HPDE6-E6E7 (cell line): ENCODE data around the gene IST1.
"Not testable (repeated sequence)": the region's sequence is repeated elsewhere in the genome, so short reads cannot be mapped to it uniquely, and the experiment has no call there.

Experiments
- DNase-seq: peaks from one replicate; pipeline ENCODE4 v3.0.0; 2011; ENCODE audit warnings: missing footprints; ENCODE audit errors: extremely low spot score

Gene IST1

DNA sequence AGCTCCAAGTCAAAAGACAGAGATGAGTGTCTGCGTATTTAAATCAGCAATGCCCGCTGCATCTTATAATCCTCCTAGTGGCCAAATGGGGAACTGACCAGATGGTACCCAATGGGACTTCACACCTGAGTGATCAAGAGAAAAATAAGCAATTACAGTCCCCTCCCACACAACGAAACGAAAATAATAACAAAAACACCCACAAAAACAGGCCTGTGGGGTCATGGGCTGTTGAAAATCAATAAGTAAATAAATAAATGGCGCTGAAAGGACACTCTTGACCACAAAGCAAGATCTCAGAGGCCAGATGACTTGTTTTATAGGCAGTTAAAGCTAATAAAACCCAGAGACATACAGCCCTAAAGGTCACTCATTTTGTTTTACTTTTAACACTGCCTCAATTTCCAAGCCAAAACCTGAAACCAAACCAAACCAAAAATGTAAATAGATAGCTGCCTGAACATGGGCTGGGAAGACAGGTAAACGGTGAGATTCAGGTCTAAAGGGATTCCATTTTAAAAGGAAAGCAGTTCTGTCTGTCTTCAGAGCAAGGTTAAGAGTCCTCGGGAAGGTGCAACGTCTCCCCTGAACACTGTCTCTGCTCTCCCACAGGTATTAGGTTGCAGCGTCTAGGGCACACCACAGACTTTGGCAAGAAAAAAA, 12.7 kb upstream of the IST1 start:
- peak; percentile 87 for DNase-seq

DNA sequence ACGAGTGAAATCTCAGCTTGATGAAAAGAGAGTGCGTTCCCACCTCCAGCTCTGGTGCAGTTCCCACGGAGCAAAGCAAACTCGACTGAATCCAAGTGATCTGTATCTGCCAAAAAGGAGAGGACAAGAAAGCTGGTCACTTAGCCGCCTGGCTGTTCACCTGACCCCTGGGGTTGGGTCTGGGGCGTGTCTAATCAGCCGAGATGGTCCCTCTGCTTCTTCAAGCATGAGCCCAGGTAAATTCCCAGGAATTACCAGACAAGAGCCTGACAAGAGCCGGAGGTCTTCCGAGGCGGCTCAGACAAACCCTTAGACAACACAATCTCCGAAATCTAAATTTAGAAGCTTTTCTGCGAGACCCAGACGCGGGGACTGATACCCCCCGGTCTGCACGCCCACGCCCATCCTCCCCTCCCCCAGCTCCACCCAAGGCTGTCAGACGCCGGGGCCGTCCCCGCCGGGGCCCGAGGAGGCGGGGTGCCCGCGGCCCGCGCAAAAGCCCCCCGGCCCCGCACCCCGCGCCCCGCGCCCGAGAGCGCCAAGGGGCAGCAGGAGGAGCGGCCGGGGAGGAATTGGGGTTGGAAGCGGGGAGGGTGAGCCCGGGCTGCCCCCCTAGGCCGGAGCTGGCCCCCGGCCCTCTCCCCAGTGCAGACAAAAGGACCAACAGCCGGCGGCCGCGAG, 12.0 kb upstream of the IST1 start:
- DNase-seq: peak; percentile 35

DNA sequence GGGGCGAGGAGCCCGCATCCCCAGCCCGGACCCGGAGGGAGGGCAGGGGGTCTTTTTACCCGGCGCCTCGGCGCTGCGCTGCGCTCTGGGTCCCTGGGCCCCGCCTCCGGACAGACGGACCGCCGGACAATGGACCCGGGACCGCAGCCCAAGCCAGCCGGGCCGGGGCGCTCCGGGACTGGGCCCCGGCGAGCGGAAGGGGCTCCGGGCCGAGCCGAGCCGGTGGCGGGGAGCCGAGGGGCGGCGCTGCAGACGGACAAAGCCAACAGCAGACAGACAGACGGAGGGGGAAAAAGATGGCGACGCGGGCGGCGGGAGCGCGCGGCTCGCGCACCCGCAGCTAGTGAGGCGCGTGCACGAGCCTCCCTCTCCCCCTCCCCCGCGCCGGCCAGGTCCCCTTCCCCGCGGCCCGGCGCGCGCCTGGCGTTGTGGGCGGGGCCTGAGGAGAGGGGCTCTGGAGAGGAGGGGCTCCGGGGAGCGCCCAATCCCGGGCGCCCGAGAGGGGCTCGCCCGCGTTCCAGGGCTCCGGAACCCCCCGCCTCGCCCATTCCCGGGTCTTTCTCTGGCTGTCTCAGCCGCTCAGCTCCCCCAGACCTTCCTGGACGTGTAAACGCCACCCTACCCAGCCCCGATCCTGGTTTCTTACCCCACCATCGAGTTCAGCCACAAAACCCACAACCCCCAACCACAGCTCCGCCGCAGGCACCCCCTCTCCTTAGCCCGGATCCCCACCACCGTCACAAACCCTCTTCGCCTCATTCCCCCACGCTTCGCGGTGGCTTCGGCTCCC, 11.3 kb upstream of the IST1 start, which contains the start of gene ZNF821:
Gene ZNF821, minus strand, starts transcription at position 334 of the 790 bp plus-strand sequence. CDS start 4,236 bp downstream, outside the sequence.
- DNase-seq: peak; percentile 67

DNA sequence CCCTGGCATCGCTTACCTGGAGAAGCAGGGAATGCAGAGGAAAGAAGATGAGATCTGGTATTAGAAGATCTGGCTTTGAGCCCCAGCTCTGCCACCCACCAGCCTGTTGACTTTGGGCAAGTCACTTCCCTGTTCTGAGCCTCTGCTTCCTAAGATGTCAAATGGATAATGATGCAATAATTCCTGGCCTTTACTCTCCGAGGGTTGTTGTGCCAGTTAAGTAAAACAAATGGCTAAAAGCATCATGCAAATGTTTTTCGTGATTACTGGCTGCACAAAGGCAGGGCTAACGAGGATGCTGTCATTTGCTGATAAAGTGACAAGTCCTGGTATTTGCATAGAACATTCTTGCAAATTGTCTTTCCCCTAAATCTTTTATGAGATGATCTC, 10.1 kb upstream of the IST1 start:
- DNase-seq: no peak

DNA sequence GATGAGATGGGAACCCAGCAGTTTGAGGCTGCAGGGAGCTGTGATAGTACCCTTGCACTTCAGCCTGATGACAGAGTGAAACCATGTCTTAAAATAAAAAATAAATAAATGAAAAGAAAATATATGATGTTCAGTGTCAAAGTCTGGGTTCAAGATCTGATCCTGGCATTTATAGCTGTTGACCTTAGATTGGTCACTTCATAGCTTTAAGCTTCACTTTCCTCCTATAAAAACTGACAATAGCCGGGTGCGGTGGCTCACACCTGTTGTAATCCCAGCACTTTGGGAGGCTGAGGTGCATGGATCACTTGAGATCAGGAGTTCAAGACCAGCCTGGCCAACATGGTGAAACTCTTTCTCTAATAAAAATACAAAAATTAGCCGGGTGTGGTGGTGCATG, 6.2 kb upstream of the IST1 start:
- DNase-seq: no peak

DNA sequence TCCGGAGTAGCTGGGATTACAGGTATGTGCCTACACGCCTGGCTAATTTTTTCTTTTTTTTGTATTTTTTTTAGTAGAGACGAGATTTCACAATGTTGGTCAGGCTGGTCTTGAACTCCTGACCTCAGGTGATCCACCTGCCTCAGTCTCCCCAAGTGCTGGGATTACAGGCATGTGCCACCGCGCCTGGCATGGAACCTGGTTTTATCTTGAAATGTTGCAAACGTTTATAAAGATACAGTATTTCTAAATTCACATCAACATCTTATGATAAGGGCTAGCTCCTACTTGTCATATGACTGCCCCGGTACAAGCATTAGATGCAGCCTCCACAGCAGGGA, 1.5 kb upstream of the IST1 start:
- DNase-seq: peak; percentile 34

DNA sequence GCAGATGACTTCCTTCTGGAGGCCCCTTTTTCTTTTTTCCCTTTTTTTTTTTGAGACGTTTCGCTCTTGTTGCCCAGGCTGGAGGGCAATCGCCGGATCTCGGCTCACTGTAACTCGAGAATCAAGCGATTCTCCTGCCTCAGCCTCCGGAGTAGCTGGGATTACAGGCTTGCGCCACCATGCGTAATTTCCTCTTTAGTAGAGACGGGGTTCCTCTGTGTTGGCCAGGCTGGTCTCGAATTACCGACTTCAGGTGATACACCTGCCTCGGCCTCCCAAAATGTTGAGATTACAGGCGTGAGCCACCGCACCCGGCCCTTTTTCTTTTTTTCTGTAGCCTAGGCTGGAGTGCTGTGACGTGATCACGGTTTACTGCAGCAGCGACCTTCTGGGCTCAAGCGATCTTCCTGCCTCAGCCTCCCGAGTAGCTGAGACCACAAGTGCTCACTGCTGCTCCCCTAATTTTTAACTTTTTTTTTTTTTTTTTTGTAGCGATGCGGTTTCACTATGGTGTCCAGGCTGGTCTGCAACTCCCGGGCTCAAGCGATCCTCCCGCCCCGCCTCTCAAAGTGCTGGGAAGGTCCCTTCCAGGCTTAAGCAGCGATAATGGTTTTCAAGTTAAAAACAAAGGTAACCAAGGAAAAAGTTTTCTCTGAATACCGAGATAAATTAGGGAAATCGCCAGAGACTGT, 956 bp upstream of the IST1 start:
- DNase-seq: no peak

DNA sequence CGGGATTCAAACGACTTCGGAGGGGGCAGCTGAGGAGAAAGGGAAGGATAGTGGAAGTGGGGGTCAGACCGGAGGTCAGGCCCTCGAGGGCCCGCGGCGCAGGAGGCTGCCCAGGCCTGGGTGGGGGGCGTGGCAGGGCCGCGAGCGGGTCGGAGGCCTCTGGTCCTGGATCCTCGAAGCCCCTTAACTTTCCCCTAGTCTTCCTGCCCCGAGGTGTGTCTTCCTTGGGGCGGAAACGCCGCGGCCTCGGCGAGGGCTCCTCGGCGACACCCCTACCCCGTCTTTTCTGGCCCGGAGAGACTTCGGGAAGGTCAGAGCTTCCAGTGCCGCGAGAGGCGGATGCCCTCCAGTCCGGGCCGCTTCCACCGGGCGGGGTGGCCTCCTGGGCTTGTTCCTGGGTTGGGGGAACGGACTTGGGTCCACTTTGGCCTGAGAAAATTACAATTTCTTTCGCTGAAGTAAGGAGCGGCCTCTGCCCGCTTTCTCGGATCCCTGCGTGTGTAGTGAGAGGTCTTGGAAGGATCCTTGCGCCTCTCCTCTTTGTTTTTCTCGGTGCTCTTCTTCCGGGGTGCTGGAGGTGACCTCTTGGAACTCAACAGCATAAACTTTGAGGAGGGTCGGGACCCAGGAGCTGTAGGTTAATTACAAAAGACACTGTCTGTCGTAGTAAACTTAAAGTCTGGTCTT, 491 bp downstream of the IST1 start:
- peak; percentile 49 for DNase-seq

DNA sequence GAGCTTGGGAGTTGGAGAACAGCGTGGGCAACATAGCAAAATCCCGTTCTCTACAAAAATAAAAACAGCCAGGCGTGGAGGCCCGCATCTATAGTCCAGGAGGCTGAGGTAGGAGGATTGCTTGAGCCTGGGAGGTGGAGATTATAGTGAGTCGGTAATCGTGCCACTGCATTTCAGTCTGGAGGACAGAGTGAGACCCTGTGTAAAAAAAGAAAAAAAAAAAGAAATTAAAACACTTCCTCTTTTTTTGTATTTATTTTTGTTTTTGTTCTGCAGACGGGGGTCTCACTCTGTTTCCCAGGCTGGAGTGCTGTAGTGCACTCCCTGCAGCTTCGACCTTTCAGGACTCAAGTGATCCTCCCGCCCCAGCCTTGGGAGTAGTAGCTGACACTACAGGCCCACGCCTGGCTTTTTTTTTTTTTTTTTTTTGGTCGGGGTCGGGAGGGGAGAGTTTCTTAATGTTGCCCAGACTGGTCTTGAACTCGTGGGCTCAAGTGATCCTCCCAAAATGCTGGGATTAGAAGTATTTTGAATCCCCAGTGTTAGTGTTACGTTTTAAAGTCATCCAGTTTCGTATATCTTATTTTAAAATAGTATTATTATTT, 1.5 kb downstream of the IST1 start:
- DNase-seq: no peak

DNA sequence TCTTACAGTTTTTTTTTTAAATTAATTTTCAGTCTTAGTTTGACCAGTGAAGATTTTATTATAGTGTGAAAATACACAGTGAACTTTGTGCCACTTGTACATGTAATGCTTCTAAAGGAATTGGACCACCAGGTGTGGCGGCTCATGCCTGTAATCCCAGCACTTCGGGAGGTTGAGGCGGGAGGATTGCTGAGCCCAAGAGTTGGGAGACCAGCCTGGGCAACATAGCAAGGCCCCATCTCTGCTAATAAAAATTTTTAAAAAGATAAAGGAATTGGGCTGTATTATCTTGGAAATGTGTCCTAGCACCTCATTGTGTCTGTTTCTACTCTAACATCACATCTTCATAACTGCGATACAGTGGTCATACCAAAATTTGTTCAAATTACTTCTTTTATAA, 3.8 kb downstream of the IST1 start:
- DNase-seq: no peak

DNA sequence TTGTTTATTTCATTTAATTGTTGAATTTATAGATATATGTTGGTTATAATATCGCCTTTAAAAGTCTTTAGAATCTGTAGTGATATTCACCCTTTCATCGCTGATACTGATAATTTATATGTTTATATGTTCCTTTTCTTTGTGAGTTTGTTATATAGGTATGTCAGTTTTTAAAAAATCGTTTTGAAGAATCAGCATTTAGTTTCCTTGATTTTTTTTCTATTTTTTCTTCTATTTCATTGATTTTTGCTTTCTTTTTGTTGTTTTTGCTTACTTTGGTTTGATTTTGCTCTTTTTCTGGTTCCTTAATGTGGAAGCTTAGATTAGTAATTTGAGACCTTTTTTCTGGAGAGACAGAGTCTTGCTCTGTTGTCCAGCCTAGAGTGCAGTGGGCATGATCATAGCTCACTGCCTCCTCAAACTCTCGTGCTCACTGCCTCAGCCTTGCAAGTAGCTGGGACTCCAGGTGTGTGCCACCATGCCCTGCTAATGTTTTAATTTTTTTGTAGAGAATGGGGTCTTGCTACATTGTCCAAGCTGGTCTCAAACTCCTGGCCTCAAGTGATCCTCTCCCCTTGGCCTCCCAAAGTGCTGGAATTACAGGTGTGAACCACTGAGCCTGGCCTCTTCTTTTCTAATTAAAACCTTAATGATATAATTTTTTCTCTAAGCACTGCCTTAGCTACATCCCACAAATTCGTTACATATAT, 7.5 kb downstream of the IST1 start:
- DNase-seq: no peak

DNA sequence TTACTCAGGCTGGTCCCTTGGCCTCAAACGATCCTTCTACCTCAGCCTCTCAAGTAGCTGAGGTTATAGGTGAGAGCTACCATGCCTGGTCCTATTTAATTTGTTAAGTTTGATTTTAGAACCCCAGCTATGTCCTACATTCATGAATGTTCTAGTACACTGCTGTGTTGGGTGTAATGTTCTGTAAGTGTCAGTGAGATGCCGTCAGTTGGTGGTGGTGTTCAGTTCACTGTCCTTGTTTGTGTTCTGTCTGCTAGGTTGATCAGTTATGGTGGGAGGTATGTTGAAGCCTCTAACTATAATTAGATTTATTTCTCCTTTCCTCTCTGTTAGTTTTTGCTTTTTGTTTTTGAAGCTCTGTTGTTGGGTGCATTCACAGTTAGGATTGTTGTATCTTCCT, 8.3 kb downstream of the IST1 start:
- DNase-seq: no peak

DNA sequence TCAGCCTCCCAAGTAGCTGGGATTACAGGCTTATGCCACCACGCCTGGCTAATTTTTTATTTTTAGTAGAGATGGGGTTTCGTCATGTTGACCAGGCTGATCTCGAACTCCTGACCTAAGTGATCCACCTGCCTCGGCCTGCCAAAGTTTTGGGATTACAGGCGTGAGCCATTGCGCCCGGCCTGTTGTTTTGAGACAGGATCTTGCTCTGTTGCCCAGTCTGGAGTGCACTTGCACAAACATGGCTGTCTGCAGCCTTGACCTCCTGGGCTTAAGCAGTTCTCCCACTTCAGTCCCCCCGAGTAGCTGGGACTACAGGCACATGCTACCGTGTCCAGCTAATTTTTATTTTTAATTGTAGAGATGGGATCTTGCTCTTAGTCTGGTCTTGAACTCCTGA, 8.9 kb downstream of the IST1 start:
- DNase-seq: no peak

DNA sequence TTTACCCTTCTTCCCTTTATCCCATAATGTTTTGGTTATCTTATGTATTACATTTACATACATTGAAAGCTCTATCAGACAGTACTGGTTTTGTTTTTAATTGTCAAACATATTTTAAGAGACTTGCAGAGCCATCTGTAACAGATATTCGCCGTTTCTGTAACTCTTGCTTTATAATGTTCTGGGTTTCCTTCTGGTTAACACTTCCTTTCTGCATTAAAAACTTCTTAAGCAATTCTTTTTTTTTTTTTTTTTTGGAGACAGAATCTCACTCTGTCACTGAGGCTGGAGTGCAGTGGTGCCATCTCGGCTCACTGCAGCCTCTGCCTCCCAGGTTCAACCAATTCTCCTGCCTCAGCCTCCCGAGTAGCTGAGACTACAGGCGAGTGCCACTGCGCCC, 10.4 kb downstream of the IST1 start:
- DNase-seq: not testable (repeated sequence)

DNA sequence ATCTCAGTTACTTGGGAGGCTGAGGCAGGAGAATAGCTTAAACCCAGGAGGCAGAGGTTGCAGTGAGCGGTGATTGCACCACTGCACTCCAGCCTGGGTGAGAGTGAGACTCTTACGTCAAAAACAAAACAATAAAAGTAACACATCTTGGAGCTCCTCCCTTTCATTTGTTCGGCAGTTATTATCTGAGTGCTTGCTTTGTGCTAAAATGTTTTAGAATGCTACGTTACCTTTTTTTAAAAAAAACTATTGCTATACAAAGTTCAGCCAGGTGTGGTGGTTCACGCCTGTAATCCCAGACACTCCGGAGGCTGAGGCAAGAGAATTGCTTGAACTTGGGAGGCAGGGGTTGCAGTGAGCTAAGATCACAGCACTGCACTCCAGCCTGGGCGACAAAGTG, 15.8 kb downstream of the IST1 start:
- no peak for DNase-seq

DNA sequence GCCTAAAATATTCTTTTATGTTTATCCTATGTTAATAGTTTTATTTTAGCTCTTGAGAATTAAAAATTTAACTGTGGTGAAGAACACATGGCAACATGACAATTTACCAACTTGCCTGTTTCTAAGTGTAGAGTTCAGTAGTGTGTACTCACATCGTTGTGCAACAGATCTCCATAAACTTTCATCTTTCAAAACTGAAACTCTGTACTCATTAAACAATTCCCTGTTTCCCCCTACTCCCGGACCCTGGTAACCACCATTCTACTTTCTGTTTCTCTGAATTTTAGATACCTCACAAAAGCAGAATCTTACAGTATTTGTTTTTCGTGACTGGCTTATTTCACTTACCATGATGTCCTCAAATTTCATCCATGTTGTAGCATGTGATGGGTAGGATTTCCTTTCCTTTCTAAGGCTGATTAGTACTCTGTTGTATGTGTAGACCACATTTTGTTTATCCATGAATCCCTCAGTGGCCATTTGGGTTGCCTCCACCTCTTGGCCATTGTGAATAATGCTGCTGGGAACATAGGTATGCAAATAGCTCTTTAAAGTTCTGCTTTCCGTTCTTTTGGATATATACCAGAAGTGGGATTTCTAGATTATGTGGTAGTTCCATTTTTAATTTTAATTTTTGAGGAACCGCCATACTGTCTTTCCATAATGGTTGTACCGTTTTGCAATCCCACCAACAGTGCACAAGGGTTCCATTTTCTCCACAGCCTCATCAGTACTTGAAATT, 17.4 kb downstream of the IST1 start:
- no peak for DNase-seq

DNA sequence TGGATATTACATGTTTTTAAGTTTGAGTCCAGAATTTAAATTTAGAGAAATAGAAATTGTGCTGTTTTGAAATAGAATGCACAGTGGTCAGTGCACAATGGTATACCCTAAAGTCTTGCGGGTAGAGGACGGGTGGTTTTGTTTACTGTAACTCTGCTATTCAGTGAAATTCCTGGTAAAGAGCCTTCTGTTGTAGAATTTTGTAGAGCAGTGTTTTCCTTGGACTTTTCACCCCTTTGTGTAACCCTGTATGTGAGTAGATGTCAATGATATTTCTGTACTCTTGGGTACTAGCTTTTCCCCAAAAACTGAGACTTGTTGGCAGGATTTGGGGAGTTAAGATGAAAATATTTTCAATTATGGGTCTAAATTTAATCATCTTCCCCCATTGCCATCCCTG, 19.5 kb downstream of the IST1 start:
- DNase-seq: no peak

DNA sequence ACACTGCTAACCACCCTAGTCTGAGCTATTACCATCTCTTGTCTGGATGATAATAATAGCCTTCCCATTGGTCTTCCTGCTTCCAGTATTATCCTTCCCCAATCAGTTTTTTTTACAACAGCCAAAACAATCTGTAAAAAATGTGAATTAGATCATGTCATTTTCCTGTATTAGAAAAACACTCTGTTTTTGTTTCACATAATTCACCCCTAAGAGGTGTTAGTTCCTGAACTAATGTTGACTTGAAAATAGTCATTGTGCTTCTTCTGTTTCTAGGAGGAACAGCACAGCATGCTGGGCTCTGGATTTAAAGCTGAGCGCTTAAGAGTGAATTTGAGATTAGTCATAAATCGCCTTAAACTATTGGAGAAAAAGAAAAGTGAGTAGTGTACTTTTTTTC, 20.0 kb downstream of the IST1 start:
- no peak for DNase-seq

DNA sequence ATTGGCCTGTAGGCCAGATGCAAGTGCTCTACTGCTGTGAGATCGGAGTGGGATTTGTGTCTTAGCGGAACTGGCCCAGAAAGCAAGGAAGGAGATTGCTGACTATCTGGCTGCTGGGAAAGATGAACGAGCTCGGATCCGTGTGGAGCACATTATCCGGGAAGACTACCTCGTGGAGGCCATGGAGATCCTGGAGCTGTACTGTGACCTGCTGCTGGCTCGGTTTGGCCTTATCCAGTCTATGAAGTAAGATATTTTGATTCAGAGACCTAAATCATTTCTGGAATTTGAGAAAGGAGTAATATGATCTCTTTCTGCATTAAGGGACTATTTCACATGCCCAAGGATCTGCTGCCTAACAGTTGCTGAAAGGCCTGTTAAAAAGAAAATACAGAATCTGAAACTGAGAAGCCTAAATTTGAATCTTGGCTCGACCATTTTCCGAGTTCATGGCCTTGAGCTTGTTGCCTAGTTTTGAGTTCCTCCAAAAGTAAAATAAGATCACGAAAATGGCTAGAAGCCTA, 21.1 kb downstream of the IST1 start:
- DNase-seq: no peak

DNA sequence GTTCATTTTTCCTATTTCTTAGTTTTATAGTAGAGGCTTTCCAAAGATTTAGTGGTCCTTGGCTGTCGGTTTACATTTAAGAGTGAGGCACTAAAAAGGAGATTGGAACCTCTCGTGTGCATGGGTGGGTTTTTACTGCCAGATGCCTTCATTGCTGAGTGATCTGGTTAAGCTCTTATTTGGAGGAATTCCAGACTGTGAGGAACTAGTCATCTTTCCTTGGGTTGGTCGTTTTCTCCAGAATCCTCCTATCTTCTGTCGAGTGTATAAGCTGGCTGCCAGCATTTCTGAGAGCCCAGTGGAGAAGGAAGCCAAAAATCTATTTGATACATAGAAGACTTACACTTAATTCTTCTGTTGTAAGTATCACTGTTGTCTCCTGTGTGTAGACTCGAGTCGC, 22.6 kb downstream of the IST1 start:
- no peak for DNase-seq
